DMS114 treated with DMSO at 0.1 percent for 48 hours (cell line): ENCODE measurements around the gene CST8.
"Not testable (repeated sequence)": the region's sequence is repeated elsewhere in the genome, so short reads cannot be mapped to it uniquely, and the experiment has no call there.

Experiments used
- DNase-seq: peaks from one replicate; lab custom pipeline; 2025; ENCODE audit not compliant: unreplicated experiment; lab: John Stamatoyannopoulos, UW

The CST8 gene

GRCh38 chr20:23490817-23491216 is at the start of gene CST8:
Gene CST8, plus strand, starts transcription at chr20:23491117. Its CDS starts 551 bp downstream, at chr20:23491668.
- no peak for DNase-seq

DNA sequence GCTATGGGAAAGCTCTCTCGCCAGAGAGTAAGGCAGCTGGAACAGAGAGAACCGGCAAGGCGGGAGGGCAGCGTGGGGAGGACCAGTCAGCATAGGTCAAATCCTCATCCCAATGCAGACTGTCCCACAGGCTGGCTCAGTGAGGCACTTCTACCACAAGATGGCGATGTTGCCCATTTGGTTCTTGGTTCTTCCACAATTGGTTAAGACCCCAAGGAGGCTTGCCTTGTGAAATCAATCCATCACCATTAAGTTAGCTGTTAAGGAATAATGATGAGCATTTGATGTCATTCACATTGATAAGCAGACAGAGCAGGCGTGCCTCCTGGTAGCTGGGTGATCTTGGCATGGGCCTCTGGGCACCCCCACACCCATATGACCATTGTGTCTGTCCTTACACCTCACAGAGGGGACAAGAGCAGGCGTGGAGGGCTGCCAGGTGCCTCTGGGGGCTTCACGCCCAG is 49.0 kb upstream of the CST8 start:
- peak; percentile 48 for DNase-seq

DNA sequence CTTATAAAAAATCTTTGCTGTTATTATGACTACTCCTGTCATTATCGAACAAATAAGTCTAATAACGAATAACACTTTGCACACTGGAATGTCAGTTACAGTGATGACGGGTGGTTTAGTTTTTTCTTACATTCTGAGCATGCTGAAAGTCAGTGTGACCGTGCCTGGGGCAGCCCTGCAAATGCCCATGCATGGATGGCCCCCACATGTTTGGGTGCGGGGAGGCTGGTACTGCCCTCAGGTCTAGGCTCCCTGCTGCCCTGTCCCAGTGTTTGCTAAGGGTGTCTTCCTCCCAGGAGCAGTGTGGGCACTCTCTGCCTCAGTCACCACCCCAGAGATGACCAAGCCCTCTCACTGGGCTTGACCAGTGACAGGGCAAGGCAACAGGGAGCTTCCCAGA is 48.5 kb upstream of the CST8 start:
- no peak for DNase-seq

DNA sequence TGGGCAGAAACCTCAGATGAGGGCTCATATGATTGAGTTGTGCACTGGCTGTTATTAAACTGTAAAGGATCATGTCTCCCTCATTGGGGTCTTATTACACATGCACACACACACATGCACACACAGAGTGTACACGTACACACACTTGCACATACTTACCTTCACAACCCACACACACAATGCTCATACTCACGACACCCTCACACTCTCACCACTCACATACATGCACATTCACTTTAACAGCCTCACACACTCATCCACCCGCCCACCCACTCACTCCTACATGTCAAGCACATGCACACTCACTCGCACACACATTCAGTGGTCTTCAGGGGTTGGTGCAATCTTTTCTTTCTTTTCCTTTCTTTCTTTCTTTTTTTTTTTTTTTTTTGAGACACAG is 46.1 kb upstream of the CST8 start:
- DNase-seq, result no peak

DNA sequence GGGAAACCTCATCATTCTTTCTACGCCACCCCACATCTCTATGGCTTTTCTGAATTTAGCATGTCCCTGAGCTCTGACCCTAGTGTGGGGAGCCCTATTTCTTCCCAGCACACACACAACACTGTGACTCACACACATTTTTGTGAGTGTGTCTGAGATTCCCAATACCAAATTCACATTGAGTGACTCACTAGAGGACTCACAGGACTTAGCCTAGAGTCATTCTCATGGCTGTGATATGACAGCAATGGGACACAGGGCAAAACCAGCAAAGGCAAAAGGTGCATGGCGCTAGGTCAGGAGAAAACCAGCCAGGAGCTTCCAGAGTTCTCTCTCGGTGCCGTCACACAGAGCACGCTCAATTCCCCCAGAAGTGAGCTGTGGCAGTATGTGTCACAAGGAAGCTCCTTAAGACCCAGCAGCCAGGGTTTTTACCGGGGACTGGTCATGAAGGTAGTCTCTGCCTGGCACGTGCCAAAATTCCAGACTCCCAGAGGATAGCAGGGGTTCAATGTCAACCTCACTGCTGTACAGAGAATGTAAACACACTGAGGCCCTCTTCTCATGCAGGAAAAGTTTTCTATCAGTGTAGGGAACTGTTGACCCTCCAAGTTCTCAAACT is 45.2 kb upstream of the CST8 start:
- no peak for DNase-seq

DNA sequence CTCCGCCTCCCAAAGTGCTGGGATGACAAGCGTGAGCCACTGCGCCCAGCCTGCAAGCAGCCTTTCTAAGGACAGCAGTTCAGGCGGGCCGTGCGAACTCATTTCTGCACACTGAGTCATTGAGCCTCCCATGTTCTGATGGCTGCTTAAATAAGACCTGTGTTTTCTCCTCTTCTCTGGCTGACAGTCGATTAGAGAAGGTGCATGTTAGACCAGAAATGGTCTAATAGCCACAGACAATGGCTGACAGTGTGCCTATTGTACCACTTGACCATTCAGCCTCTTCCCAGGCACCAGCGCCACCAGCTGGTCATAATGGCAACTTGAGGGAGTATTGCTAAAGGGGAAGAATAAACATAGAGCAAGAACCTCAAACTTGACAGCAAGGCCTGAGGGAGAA is 44.4 kb upstream of the CST8 start:
- DNase-seq, result no peak

DNA sequence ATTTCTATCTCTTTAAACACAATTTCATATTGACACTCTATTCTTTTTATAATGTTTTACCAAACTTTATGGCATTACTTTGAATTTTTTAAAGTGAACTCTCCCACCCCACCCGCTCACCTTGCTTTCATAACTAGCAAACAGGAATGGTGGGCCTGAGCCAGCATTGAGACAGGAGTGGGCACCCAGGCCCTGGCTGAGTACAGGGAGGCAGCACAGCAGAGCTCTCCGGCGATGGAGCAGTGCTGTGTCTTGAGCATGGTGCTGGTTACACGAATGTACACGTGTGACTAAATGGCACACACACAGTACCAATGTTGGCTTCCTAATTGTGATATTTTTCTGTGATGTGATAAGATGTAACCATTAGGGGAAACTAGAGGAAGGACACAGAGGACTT is 42.8 kb upstream of the CST8 start:
- no peak for DNase-seq

DNA sequence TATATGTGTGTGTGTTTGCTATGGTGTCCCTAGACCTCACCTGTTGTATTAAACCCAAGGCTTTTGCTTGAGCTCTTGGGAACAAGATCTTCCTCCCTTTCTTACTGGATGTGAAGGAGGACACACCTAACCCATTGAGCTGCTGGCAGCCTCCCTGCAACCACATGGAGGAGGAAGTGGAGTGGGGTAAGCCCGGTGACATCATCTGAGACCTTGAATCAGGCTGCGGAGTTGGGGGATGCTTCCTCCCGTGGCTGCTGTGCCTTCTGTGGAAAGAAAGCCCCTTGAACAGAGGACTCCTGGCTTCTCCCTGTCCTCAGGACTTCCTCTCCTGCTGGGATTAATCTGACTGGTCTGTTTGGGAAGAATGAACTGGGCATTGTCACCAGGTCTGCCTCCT is 41.5 kb upstream of the CST8 start:
- no peak for DNase-seq

GRCh38 chr20:23450877-23451276 is 40.0 kb upstream of the CST8 start:
- no peak for DNase-seq

- no peak for DNase-seq
Measured at GRCh38 chr20:23451956-23452487, 38.9 kb upstream of the CST8 start.

GRCh38 chr20:23452776-23453175 is 38.1 kb upstream of the CST8 start, which contains the start of gene CST11:
Gene CST11, minus strand, starts transcription at chr20:23452876. Its CDS starts 65 bp downstream, at chr20:23452811.
- no peak for DNase-seq

GRCh38 chr20:23453549-23454543 is 37.1 kb upstream of the CST8 start:
- DNase-seq, result no peak

DNA sequence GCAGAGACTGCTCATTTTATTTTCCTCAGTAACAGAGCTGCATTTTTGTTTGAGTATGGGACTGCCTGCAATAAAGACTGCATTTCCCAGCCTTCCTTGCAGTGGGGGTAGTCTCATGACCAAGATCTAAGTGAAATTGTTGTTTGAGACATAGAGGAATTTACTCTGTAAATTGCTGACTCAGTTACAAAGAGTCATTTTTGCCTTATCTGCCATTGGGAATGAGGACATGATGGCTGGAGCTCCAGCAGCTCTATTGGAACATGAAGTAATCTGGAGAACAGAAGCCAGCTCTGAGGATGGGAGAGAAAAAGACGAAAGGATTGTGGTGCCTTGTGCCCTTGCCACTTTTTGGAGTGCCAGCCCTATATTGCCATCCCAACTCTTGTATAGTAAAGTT is 36.1 kb upstream of the CST8 start:
- DNase-seq, result no peak

- DNase-seq, result no peak
Measured at GRCh38 chr20:23455639-23456038, 35.3 kb upstream of the CST8 start.

DNA sequence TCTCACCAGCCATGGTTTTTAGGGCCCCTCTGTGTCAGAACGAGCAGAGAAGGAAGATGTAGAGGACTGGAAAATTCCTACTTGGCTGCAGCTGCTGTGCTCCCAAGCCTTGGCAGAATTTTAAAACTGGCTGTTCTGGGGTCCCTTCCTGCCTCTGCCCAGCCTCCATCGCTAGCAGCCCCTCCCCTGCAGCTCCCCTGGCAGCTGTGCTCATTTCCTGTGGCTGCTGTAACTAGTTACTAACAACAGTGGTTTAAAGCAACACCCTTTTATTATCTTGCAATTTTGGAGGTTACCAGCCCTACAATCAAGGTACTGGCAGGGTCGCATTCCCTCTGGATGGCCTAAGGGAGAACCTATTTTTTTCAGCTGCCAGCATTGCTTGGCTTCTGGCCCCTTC is 34.5 kb upstream of the CST8 start:
- no peak for DNase-seq

- no peak for DNase-seq
Measured at GRCh38 chr20:23456873-23457272, 34.0 kb upstream of the CST8 start.

DNA sequence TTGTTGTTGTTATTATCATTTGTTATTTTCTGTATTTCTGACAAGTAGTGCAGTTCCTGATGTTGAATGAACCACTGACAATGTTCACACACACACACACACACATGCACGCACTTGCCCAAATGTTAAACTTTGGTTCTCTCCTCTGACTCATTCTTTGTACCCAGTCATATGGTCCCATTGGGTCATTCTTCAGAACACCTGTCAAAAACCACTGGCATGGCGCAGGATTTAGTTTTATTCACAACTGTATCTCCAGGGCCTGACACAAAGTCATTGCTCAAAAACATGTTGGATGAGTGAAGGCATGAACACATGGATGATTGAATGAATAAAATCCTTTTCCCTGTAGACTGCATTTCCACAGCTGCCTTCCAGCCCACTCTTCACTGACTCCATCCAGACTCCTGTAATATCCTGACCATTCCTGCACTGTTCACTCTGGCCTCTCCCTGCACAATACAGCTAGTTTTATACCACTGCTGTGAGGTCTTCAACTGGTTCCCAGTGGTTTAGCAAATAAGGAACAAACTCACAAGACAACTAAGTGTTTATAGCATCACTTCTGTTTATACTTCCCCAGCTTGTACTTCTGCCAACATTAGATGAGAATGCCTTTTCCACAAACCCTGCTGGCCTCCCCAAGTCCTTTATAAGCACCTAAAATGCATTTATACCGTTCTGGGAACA is 31.3 kb upstream of the CST8 start:
- no peak for DNase-seq

DNA sequence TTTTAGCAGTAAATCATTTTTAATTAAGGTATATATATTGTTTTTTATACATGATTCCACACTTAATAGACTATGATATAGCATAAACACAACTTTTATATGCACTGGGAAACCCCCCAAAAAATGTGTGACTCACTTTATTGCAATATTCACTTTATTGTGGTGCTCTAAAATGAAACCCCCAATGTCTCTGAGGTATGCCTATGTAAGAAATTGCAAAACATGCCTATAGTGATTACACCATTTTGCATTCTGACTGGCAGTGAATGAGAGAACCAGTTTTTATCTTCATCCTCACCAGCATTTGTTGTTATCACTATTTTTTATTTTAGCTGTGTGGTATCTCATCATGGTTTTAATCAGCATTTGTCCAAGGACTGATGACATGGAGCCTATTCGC is 29.7 kb upstream of the CST8 start:
- no peak for DNase-seq

- DNase-seq, result not testable (repeated sequence)
Measured at GRCh38 chr20:23466961-23467360, 24.0 kb upstream of the CST8 start.

- DNase-seq, result not testable (repeated sequence)
Measured at GRCh38 chr20:23472306-23472705, 18.6 kb upstream of the CST8 start.

DNA sequence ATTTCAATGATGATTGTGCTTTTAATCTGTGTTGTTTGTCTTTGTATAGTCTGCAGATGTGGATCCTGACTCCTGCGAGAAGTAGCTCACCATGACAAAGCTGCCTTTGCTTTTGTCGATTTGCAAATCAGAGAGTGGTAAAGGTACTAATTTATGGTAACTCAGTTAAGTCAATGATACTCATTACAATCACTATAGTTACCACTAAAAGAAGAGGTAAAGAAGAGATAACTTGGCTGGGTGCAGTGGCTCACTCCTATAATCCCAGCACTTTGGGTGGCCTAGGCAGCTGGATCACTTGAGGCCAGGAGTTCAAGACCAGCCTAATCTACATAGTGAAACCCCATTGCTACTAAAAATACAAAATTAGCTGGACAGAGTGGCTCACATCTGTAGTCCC is 17.6 kb upstream of the CST8 start:
- not testable (repeated sequence) for DNase-seq
